PC-3 (cell line): ENCODE measurements around the gene CHD6. TPM values are rescaled to one million over a fixed set of nuclear protein-coding genes. Genes with fewer than 3 reads are reported as not detected.

Experiments
- ATAC-seq: fragments of 200-7000 bp; cut with Tn5 transposase; 2 replicates; pipeline ENCODE4 v1.9.1; 2020; ENCODE audit warnings: mild to moderate bottlenecking, moderate library complexity
- BruUV-seq: library from RNA; stranded (reverse); fragments of 400-500 nt; replicated peaks from 2 replicates; lab custom pipeline; 2021; lab: Mats Ljungman, UMichigan
- CTCF ChIA-PET: fragments of 300-600 bp; sonication (Branson Sonifier 250); formaldehyde crosslinking; loops from one replicate; lab custom pipeline; 2022; ENCODE audit warnings: antibody characterized with exemption; lab: Charles Lee
- POLR2A ChIA-PET: fragments of 300-600 bp; sonication (Branson Sonifier 250); formaldehyde crosslinking; loops from one replicate; lab custom pipeline; 2022; ENCODE audit warnings: antibody characterized with exemption; ENCODE audit not compliant: unreplicated experiment; lab: Charles Lee
- DNase-seq: peaks from one replicate; pipeline ENCODE4 v3.0.0-alpha.2; 2015
- H2AFZ ChIP-seq: fragments of 300-600 bp; sonication (generic); 2 replicates; pipeline ENCODE4 v1.6.0; 2016; ENCODE audit warnings: antibody characterized with exemption, low read length
- H3F3A ChIP-seq: fragments of 300-600 bp; sonication (generic); one replicate; pipeline ENCODE4 v1.6.0; 2017; ENCODE audit warnings: antibody characterized with exemption, low read length, control low read depth, mild to moderate bottlenecking; ENCODE audit not compliant: unreplicated experiment
- H3K27ac ChIP-seq: fragments of 300-600 bp; sonication (generic); 2 replicates; pipeline ENCODE4 v1.5.1; 2016; ENCODE audit warnings: mild to moderate bottlenecking, low read length
- H3K27me3 ChIP-seq: fragments of 300-600 bp; sonication (generic); 2 replicates; pipeline ENCODE4 v1.6.1; 2016; ENCODE audit warnings: low read length, mixed read lengths
- H3K36me3 ChIP-seq: fragments of 300-600 bp; sonication (generic); 2 replicates; pipeline ENCODE4 v1.6.1; 2016; ENCODE audit warnings: low read depth, mixed run types, low read length, mixed read lengths
- H3K4me1 ChIP-seq: fragments of 300-600 bp; sonication (generic); 2 replicates; pipeline ENCODE4 v1.5.1; 2016; ENCODE audit warnings: low read length; ENCODE audit not compliant: insufficient read depth
- H3K4me2 ChIP-seq: fragments of 300-600 bp; sonication (generic); 2 replicates; pipeline ENCODE4 v1.6.0; 2016; ENCODE audit warnings: low read length
- H3K4me3 ChIP-seq: fragments of 300-600 bp; sonication (generic); 2 replicates; pipeline ENCODE4 v1.5.1; 2016; ENCODE audit warnings: mild to moderate bottlenecking, low read length, mixed read lengths
- H3K79me2 ChIP-seq: fragments of 300-600 bp; sonication (generic); 2 replicates; pipeline ENCODE4 v1.6.1; 2017; ENCODE audit warnings: low read length, mixed read lengths
- H3K9ac ChIP-seq: fragments of 300-600 bp; sonication (generic); 2 replicates; pipeline ENCODE4 v1.6.0; 2016; ENCODE audit warnings: mild to moderate bottlenecking, low read length
- H3K9me2 ChIP-seq: fragments of 300-600 bp; sonication (generic); replicated peaks from 2 replicates; pipeline ENCODE4 v1.6.1; 2016; ENCODE audit warnings: mixed run types, low read length, mixed read lengths
- H3K9me3 ChIP-seq: fragments of 300-600 bp; sonication (generic); 2 replicates; pipeline ENCODE4 v1.6.1; 2016; ENCODE audit warnings: low read length, mixed read lengths
- H4K20me1 ChIP-seq: fragments of 300-600 bp; sonication (generic); 2 replicates; pipeline ENCODE4 v1.6.1; 2016; ENCODE audit warnings: low read length, mixed read lengths
- EZH2 ChIP-seq: fragments of 300-600 bp; sonication (generic); IDR thresholded peaks from one replicate; pipeline ENCODE4 v1.6.1; 2017; ENCODE audit warnings: antibody characterized with exemption, mild to moderate bottlenecking, low read length; ENCODE audit not compliant: unreplicated experiment
- EZH2phosphoT487 ChIP-seq: fragments of 300-600 bp; sonication (generic); IDR thresholded peaks from 2 replicates; pipeline ENCODE4 v1.6.1; 2018; ENCODE audit warnings: mild to moderate bottlenecking, antibody characterized with exemption, low read length, borderline replicate concordance
- intact Hi-C: fragments of 100-400 bp; cut with micrococcal nuclease; formaldehyde crosslinking; loops from 2 replicates; pipeline ENCODE4 v1.9.0; 2023
- total RNA-seq: library from RNA; depleted of rRNA; stranded (reverse); fragments of >200 nt; gene quantifications from 2 replicates; pipeline ENCODE4 v1.2.3, GENCODE V29; 2014
- TF ChIP-seq, protein P1 (sequence below): fragments of 300-600 bp; sonication (generic); conservative IDR thresholded peaks from 2 replicates; pipeline ENCODE4 v1.5.1; 2017; ENCODE audit warnings: antibody characterized with exemption, low read depth, mild to moderate bottlenecking, low read length

Gene CHD6
- total RNA-seq, 1 experiment from 2014 or later, result 19.5 TPM

DNA sequence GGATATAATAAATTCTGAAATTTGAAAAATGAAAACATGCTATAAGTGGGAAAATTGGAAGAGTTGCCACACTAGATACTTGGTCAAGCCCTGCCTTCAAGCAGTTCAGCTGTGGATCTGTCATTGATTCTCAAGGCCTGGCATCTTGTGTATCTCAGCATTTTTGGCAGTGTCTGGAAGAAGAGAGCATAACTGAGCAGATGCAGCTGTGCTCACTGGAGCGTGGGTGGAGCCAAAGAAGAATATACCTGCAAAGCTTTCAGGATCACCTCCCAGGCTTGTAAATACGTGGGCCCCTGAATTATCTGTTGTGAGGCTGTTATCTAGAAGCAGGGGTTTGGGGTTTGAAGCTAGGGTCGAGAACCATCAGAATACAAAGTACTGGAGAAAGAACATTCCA is 31.3 kb upstream of the CHD6 start:
- no peaks in the 10 kb centered on the region for H3K79me2 ChIP-seq
- no peaks in the 10 kb centered on the region for H3K9me2 ChIP-seq
- peaks cover 26% of the 10 kb centered on the region for H3K4me1 ChIP-seq
- peaks cover 3% of the 10 kb centered on the region; the same call in 1 of the 2 replicates for H3K27me3 ChIP-seq
- intact Hi-C loops, result no loop called here
- ChIA-PET POLR2A (no interaction called here), CTCF (no interaction called here)
- no peaks in the 10 kb centered on the region for H3K36me3 ChIP-seq
- H3K4me2 ChIP-seq, result peak overlapping the region; percentile 70; the same call in 1 of the 2 replicates
- TF ChIP-seq EZH2 (no peak), EZH2phosphoT487 (no peak)
- TF ChIP-seq, protein P1, sequence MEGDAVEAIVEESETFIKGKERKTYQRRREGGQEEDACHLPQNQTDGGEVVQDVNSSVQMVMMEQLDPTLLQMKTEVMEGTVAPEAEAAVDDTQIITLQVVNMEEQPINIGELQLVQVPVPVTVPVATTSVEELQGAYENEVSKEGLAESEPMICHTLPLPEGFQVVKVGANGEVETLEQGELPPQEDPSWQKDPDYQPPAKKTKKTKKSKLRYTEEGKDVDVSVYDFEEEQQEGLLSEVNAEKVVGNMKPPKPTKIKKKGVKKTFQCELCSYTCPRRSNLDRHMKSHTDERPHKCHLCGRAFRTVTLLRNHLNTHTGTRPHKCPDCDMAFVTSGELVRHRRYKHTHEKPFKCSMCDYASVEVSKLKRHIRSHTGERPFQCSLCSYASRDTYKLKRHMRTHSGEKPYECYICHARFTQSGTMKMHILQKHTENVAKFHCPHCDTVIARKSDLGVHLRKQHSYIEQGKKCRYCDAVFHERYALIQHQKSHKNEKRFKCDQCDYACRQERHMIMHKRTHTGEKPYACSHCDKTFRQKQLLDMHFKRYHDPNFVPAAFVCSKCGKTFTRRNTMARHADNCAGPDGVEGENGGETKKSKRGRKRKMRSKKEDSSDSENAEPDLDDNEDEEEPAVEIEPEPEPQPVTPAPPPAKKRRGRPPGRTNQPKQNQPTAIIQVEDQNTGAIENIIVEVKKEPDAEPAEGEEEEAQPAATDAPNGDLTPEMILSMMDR, result no peak
- no peak overlapping the region for H2AFZ ChIP-seq
- H3K9ac ChIP-seq, result no peak overlapping the region
- no peak overlapping the region for H3K4me3 ChIP-seq
- no TSS peak for BruUV-seq
- no peaks in the 10 kb centered on the region for H4K20me1 ChIP-seq
- ATAC-seq (no peak), DNase-seq (no peak)
- H3K27ac ChIP-seq, result no peak overlapping the region
- no peaks in the 10 kb centered on the region for H3K9me3 ChIP-seq
- no peaks in the 10 kb centered on the region for H3F3A ChIP-seq

DNA sequence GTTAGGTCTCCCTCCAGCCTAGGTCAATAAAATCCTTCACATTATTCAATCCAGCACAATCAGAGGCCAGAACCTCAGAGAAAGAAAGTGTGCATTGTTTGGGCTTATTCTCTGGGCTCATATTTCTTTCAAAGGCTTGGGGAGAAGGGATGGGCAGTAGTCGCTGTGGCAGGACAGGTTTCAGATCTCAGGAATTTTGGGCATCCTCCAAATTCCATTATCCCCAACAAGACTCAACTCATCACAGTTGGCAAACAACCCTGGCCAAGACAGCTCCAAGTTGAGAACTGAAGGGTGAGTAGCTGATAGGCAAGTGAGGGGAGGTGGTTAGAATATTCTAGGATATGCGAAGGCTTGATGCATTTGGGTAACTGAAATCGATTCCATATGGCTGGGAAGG is 27.2 kb upstream of the CHD6 start:
- H2AFZ ChIP-seq, result no peak overlapping the region
- BruUV-seq, result no TSS peak

DNA sequence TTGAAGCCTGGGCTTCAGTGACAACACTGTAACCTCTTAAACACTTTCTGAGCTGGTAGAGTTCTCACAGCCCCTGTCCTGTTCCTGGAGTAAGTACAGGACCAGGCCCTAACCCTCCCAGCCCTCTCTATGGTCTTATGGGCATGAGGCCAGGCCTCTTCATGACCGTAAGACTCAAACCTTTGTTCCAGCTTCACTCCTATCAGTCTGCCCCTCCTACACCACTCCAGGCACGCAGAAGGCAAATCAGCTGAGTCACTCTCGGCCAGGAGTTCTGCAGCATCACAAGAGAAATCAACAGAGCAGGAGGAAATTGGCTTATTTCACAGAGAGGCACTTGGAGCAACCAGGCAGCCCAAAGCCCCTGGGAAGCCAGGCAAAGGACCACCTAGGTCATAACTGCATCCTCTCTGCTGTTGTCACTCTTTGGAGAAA is 25.3 kb upstream of the CHD6 start:
- peak overlapping the region; percentile 69 for H2AFZ ChIP-seq
- no peaks in the 10 kb centered on the region for H3F3A ChIP-seq
- ChIA-PET POLR2A (no interaction called here), CTCF (no interaction called here)
- no peaks in the 10 kb centered on the region for H3K9me3 ChIP-seq
- ATAC-seq (peak; percentile 24; the same call in 1 of the 2 replicates), DNase-seq (peak; percentile 51)
- no TSS peak for BruUV-seq
- intact Hi-C loops, result no loop called here
- H3K4me3 ChIP-seq, result no peak overlapping the region
- no peak overlapping the region for H3K9ac ChIP-seq
- H3K4me1 ChIP-seq, result peaks cover 13% of the 10 kb centered on the region; the same call in 1 of the 2 replicates
- no peaks in the 10 kb centered on the region for H3K36me3 ChIP-seq
- H3K27me3 ChIP-seq, result peaks cover 17% of the 10 kb centered on the region
- no peaks in the 10 kb centered on the region for H4K20me1 ChIP-seq
- H3K4me2 ChIP-seq, result 0 out of 2 replicates have a peak overlapping the region, but pooled peaks have one; percentile 12
- H3K27ac ChIP-seq, result no peak overlapping the region
- no peaks in the 10 kb centered on the region for H3K9me2 ChIP-seq
- H3K79me2 ChIP-seq, result no peaks in the 10 kb centered on the region
- TF ChIP-seq EZH2phosphoT487, result no peak
- no peak for TF ChIP-seq EZH2
- TF ChIP-seq, protein P1, result no peak

More for the DNA sequence above, 27.2 kb upstream of the CHD6 start:
- Histone ChIP-seq H3K4me3 (no peak overlapping the region), H4K20me1 (no peaks in the 10 kb centered on the region), H3K9me3 (no peaks in the 10 kb centered on the region), H3K9ac (no peak overlapping the region), H3K36me3 (no peaks in the 10 kb centered on the region), H3K9me2 (no peaks in the 10 kb centered on the region), H3F3A (no peaks in the 10 kb centered on the region), H3K4me1 (peaks cover 26% of the 10 kb centered on the region), H3K27ac (no peak overlapping the region), H3K79me2 (no peaks in the 10 kb centered on the region), H3K27me3 (0 out of 2 replicates have a peak, but pooled peaks cover 3% of the 10 kb centered on the region), H3K4me2 (0 out of 2 replicates have a peak overlapping the region, but pooled peaks have one; percentile 11)
- peak; percentile 22; the same call in 1 of the 2 replicates for ATAC-seq
- POLR2A ChIA-PET, result no interaction called here
- DNase-seq, result peak; percentile 71
- intact Hi-C loops, result no loop called here
- CTCF ChIA-PET, result no interaction called here
- TF ChIP-seq, protein P1, result no peak
- TF ChIP-seq EZH2phosphoT487 (no peak), EZH2 (no peak)
